B cell (primary cell): ENCODE results near the gene DLGAP4. TPM values are rescaled to one million over a fixed set of nuclear protein-coding genes. Genes with fewer than 3 reads are reported as not detected.

Experiments used
- ATAC-seq: fragments of 200-7000 bp; cut with Tn5 transposase; one replicate; pipeline ENCODE4 v1.10.0; 2021; ENCODE audit warnings: low read depth, mild to moderate bottlenecking, moderate number of reproducible peaks, moderate library complexity
- CTCF ChIA-PET: fragments of 350-600 bp; sonication (Branson Sonifier 250); formaldehyde crosslinking; loops from one replicate; lab custom pipeline; 2021; ENCODE audit warnings: antibody characterized with exemption, inconsistent platforms; lab: Charles Lee
- POLR2A ChIA-PET: fragments of 350-600 bp; sonication (Branson Sonifier 250); formaldehyde crosslinking; loops from one replicate; lab custom pipeline; 2021; ENCODE audit warnings: antibody characterized with exemption; lab: Charles Lee
- DNase-seq: peaks from one replicate; pipeline ENCODE4 v3.0.0; 2013
- H2AFZ ChIP-seq: 2 replicates; pipeline ENCODE4 v1.6.1; 2012; ENCODE audit warnings: mild to moderate bottlenecking, low read depth, low read length; ENCODE audit not compliant: insufficient read depth, poor library complexity, severe bottlenecking
- H3K27ac ChIP-seq, 2 donors: 1 replicate in 1 of 2; 2 replicates in 1 of 2; pipeline ENCODE4 v1.5.1; 2012 to 2013; ENCODE audit warnings: low read length in 2 of 2, mild to moderate bottlenecking in 2 of 2, moderate library complexity in 1 of 2
- H3K27me3 ChIP-seq, 4 experiments: fragments of 200-600 bp in 1 of 4; sonication (generic) in 1 of 4; replicated peaks in 1 of 4; 1 replicate in 2 of 4; 2 replicates in 2 of 4; pipeline versions ENCODE4 v1.6.1 to v1.7.0; 2013 to 2016; ENCODE audit warnings: low read length in 3 of 4, mild to moderate bottlenecking in 2 of 4, mixed read lengths in 1 of 4, moderate library complexity in 1 of 4; ENCODE audit not compliant: insufficient read depth in 4 of 4, control insufficient read depth in 3 of 4; ENCODE audit errors: control extremely low read depth in 1 of 4
- H3K36me3 ChIP-seq, 2 experiments: replicated peaks in 1 of 2; 1 replicate in 1 of 2; 2 replicates in 1 of 2; pipeline versions ENCODE4 v1.6.1 to v1.7.1; 2013; ENCODE audit warnings: low read length in 1 of 2; ENCODE audit not compliant: insufficient read depth in 2 of 2, control insufficient read depth in 1 of 2; ENCODE audit errors: control extremely low read depth in 1 of 2, extremely low read depth in 1 of 2
- H3K4me1 ChIP-seq, 2 donors: fragments of 200-600 bp in 1 of 2; sonication (generic) in 1 of 2; 1 replicate in 1 of 2; 2 replicates in 1 of 2; pipeline versions ENCODE4 v1.5.1 to v1.6.1; 2013 to 2017; ENCODE audit warnings: low read length in 2 of 2; ENCODE audit not compliant: control insufficient read depth in 2 of 2, insufficient read depth in 2 of 2
- H3K4me2 ChIP-seq: replicated peaks from 2 replicates; pipeline ENCODE3; 2012; ENCODE audit warnings: mild to moderate bottlenecking, low read depth, low read length; ENCODE audit not compliant: poor library complexity, severe bottlenecking
- H3K4me3 ChIP-seq, 5 experiments: fragments of 200-600 bp in 1 of 5; sonication (generic) in 1 of 5; 1 replicate in 3 of 5; 2 replicates in 2 of 5; pipeline versions ENCODE4 v1.5.1 to v1.7.0; 2011 to 2016; ENCODE audit warnings: low read length in 4 of 5, mild to moderate bottlenecking in 4 of 5, low read depth in 2 of 5, control low read depth in 1 of 5, moderate library complexity in 1 of 5; ENCODE audit not compliant: insufficient read depth in 1 of 5; ENCODE audit errors: control extremely low read depth in 1 of 5, extremely low read depth in 1 of 5
- H3K79me2 ChIP-seq: fragments of 200-600 bp; sonication (generic); one replicate; pipeline ENCODE4 v1.6.0; 2016; ENCODE audit warnings: low read length; ENCODE audit not compliant: control insufficient read depth, insufficient read depth
- H3K9ac ChIP-seq: fragments of 200-600 bp; sonication (generic); 2 replicates; pipeline ENCODE4 v1.6.1; 2017; ENCODE audit warnings: mild to moderate bottlenecking, low read length, moderate library complexity
- H3K9me3 ChIP-seq, 3 donors: one replicate each; pipeline versions ENCODE4 v1.6.1 to v1.7.1; 2013; ENCODE audit warnings: low read length in 2 of 3; ENCODE audit not compliant: control insufficient read depth in 2 of 3, insufficient read depth in 1 of 3; ENCODE audit errors: control extremely low read depth in 1 of 3
- H4K20me1 ChIP-seq: 2 replicates; pipeline ENCODE4 v1.6.0; 2012; ENCODE audit warnings: mild to moderate bottlenecking, low read length; ENCODE audit not compliant: insufficient read depth, control insufficient read depth, poor library complexity, severe bottlenecking
- H3K27ac Mint-ChIP-seq: one replicate; pipeline ENCODE4 v1.8.0; 2021; ENCODE audit warnings: mixed read lengths
- H3K27me3 Mint-ChIP-seq: one replicate; pipeline ENCODE4 v1.8.0; 2021; ENCODE audit warnings: mixed read lengths
- H3K4me1 Mint-ChIP-seq: one replicate; pipeline ENCODE4 v1.8.0; 2021; ENCODE audit warnings: mixed read lengths
- H3K4me3 Mint-ChIP-seq: one replicate; pipeline ENCODE4 v1.8.0; 2021; ENCODE audit warnings: mixed read lengths
- H3K9me3 Mint-ChIP-seq: one replicate; pipeline ENCODE4 v1.8.0; 2022; ENCODE audit warnings: mixed read lengths; ENCODE audit not compliant: insufficient read depth
- EZH2 ChIP-seq: IDR thresholded peaks from 2 replicates; pipeline ENCODE4 v1.6.1; 2012; ENCODE audit warnings: borderline replicate concordance, low read depth, mild to moderate bottlenecking, moderate library complexity, low read length; ENCODE audit not compliant: insufficient read depth, poor library complexity, severe bottlenecking
- WGBS: methylation state at CpG from one replicate; pipeline ENCODE4 v1.1.5; 2013; ENCODE audit warnings: missing lambda C conversion rate; ENCODE audit not compliant: insufficient coverage; 5-methylcytosine and 5-hydroxymethylcytosine counted together
- intact Hi-C: fragments of 100-400 bp; cut with micrococcal nuclease; formaldehyde crosslinking; loops from one replicate; pipeline ENCODE4 v1.10.0; 2022
- polyA plus RNA-seq: library from polyadenylated mRNA; depleted of rRNA; stranded (reverse); fragments of >200 nt; gene quantifications from 2 replicates; pipeline ENCODE4 v1.2.3, GENCODE V29; 2012
- total RNA-seq, 2 donors: library from RNA; stranded (reverse); fragments of 120-200 nt in 1 of 2; gene quantifications; 1 replicate in 1 of 2; 2 replicates in 1 of 2; pipeline versions ENCODE4 v1.2.3 to v1.2.4, GENCODE V29; 2013 to 2022
- TF ChIP-seq, protein P1 (sequence below): fragments of 200-600 bp; IDR thresholded peaks from one replicate; pipeline ENCODE4 v1.8.0; 2022; ENCODE audit warnings: antibody characterized with exemption, mild to moderate bottlenecking

Gene DLGAP4
- total and polyA plus RNA-seq, 2 donors (not counting 1 experiment from before 2014, with no cell fraction given) = 68.8 to 87.8 TPM

DNA sequence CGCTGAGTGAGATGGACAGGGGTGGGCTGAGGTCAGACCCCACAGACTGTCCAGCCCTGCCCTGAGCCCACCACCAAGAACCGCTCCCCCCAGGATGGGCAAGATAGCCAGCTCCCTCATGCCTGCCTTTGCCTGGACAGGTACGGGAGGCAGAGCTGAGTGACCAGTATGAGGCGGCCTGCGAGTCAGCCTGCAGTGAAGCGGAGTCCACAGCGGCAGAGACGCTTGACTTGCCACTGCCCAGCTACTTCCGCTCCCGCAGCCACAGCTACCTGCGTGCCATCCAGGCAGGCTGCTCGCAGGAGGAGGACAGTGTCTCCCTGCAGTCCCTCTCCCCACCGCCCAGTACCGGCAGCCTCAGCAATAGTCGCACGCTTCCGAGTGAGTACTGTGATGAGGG, 140.4 kb downstream of the DLGAP4 start:
- H3K4me3 Mint-ChIP-seq = no peak overlapping the region
- no peak overlapping the region for H3K27ac Mint-ChIP-seq
- Histone ChIP-seq H3K9me3 (no peaks in the 10 kb centered on the region), H3K27me3 (peaks cover 0 to 3% (median 0%) of the 10 kb centered on the region in 4 experiments), H2AFZ (no peak overlapping the region), H3K79me2 (no peaks in the 10 kb centered on the region), H3K4me1 (no peaks in the 10 kb centered on the region), H3K36me3 (no peaks in the 10 kb centered on the region), H3K4me3 (no peak overlapping the region), H4K20me1 (no peaks in the 10 kb centered on the region), H3K27ac (no peak overlapping the region), H3K4me2 (no peak overlapping the region), H3K9ac (no peak overlapping the region)
- intact Hi-C loops = no loop called here
- WGBS = 97% methylated on average over 12 of the region's 17 CpGs
- no peaks in the 10 kb centered on the region for H3K9me3 Mint-ChIP-seq
- POLR2A ChIA-PET = no interaction called here
- CTCF ChIA-PET = interaction anchor here (0.6 to 1.4 kb wide), 3 partner anchors 14 to 283 kb away, joined by 3 read pairs; no protein-coding TSS in a partner anchor
- no peaks in the 10 kb centered on the region for H3K4me1 Mint-ChIP-seq
- TF ChIP-seq, protein P1, sequence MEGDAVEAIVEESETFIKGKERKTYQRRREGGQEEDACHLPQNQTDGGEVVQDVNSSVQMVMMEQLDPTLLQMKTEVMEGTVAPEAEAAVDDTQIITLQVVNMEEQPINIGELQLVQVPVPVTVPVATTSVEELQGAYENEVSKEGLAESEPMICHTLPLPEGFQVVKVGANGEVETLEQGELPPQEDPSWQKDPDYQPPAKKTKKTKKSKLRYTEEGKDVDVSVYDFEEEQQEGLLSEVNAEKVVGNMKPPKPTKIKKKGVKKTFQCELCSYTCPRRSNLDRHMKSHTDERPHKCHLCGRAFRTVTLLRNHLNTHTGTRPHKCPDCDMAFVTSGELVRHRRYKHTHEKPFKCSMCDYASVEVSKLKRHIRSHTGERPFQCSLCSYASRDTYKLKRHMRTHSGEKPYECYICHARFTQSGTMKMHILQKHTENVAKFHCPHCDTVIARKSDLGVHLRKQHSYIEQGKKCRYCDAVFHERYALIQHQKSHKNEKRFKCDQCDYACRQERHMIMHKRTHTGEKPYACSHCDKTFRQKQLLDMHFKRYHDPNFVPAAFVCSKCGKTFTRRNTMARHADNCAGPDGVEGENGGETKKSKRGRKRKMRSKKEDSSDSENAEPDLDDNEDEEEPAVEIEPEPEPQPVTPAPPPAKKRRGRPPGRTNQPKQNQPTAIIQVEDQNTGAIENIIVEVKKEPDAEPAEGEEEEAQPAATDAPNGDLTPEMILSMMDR = no peak
- TF ChIP-seq EZH2 = no peak
- no peak for DNase-seq
- H3K27me3 Mint-ChIP-seq = peaks cover 4% of the 10 kb centered on the region
- ATAC-seq = no peak

DNA sequence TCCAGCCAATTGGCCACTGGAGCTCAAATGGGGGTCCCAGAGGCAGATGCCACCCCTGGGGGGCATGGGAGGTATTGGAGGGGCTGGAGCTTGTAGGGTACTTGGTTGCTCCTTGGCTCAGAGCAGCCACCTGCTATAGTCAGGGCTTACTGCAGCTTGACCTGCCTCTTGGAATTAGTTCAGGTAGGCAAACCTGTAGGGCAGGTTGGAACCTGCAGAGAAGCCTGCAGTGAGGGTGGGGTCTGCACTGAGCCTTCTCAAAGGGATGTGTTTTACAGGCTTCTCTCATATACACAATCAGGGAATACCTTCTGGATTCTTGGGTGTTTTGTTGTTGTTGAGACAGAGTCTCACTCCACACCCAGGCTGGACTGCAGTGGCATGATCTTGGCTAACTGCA, 141.0 kb downstream of the DLGAP4 start:
- CTCF ChIA-PET = interaction anchor here (0.6 to 1.8 kb wide), 4 partner anchors 8 to 245 kb away, joined by 3 to 6 read pairs (median 3); no protein-coding TSS in a partner anchor
- peaks cover 4% of the 10 kb centered on the region for H3K27me3 Mint-ChIP-seq
- H3K9me3 ChIP-seq = no peaks in the 10 kb centered on the region
- H3K4me3 ChIP-seq = no peak overlapping the region
- POLR2A ChIA-PET = no interaction called here
- no peak overlapping the region for H3K27ac Mint-ChIP-seq
- no peak overlapping the region for H3K4me2 ChIP-seq
- H3K36me3 ChIP-seq = no peaks in the 10 kb centered on the region
- H3K27me3 ChIP-seq = peaks cover 0 to 3% (median 0%) of the 10 kb centered on the region in 4 experiments
- H3K9me3 Mint-ChIP-seq = no peaks in the 10 kb centered on the region
- H4K20me1 ChIP-seq = no peaks in the 10 kb centered on the region
- H3K4me1 Mint-ChIP-seq = no peaks in the 10 kb centered on the region
- DNase-seq (no peak), ATAC-seq (no peak)
- H3K27ac ChIP-seq = no peak overlapping the region
- no peak overlapping the region for H3K4me3 Mint-ChIP-seq
- no peak overlapping the region for H3K9ac ChIP-seq
- intact Hi-C loops = no loop called here
- TF ChIP-seq, protein P1 = no peak
- H2AFZ ChIP-seq = no peak overlapping the region
- H3K79me2 ChIP-seq = no peaks in the 10 kb centered on the region
- no peaks in the 10 kb centered on the region for H3K4me1 ChIP-seq
